GM13976 (cell line): ENCODE data around the gene PLXNA2.

Experiments used
- DNase-seq: peaks from one replicate; pipeline ENCODE4 v3.0.0; 2012; ENCODE audit warnings: low spot score
- in situ Hi-C: fragments of 300-500 bp; cut with MboI; formaldehyde crosslinking; loops from one replicate; pipeline ENCODE4 v1.12.0; 2022; ENCODE audit warnings: low sequenced_read_pairs, mixed read lengths, inconsistent platforms; ENCODE audit not compliant: unreplicated experiment
- TF ChIP-seq, protein P1 (sequence below): IDR thresholded peaks from 2 replicates; pipeline ENCODE4 v1.5.1; 2012; ENCODE audit warnings: borderline replicate concordance, mild to moderate bottlenecking; ENCODE audit not compliant: insufficient read depth; ENCODE audit errors: extremely low read depth, missing control alignments, control extremely low read depth

Gene PLXNA2

DNA sequence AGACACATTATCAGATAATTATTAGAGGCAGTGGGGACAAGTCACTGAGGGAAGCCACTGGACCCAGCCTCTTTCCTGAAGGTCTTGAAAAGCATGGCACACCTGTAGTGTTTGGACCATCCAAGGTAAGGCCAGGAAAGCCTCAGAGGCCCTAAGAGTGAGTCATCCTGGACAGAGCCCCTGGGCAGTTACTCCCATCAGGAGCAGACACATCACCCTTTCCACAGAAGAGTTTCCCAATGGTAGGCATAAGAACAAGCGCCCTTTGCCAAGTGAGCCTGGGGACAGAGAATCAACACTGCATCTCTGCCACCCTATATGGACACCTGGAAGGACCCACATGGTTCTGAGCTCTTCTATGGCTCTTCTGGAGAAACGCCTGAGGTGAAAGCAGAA, 136.0 kb downstream of the PLXNA2 start:
- DNase-seq: no peak
- in situ Hi-C loops: no loop called here

DNA sequence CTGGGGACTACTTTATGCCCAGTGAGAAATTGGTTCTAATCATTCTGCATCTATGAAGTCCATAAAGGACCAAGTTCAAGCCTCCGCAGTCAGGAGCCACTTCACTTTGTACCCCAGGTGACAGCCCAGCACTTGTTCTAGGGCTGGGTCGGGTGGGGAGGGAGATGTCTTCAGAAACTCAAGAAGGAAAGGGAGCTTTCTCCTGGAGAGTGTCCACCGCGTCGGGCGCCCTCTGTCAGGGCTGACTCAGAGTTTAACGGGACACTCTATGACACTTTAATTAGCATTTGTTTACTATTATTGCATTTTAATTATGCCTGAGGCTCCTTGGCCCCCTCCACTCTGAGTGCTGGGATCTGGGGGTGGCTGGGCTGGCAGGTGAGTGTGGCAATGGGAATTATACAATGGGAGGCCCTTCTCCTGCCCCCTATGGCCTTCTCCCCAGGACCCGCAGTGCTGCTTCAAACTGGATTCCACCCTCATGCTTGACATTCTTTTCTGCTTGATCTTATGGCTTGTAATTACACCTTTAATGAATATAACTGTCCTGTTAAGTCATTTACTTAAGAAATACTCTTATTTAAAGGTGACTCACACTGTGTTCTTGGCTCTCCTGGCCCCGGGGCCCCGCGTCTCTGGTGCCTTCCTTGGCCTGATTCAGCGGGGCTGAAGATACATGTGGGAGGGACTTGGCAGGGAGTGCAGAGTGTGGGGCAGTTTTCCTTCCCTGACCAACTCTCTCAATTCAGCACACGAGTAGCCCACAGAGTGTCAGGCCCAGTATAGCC, 136.6 kb downstream of the PLXNA2 start:
- in situ Hi-C loops: no loop called here
- TF ChIP-seq, protein P1, sequence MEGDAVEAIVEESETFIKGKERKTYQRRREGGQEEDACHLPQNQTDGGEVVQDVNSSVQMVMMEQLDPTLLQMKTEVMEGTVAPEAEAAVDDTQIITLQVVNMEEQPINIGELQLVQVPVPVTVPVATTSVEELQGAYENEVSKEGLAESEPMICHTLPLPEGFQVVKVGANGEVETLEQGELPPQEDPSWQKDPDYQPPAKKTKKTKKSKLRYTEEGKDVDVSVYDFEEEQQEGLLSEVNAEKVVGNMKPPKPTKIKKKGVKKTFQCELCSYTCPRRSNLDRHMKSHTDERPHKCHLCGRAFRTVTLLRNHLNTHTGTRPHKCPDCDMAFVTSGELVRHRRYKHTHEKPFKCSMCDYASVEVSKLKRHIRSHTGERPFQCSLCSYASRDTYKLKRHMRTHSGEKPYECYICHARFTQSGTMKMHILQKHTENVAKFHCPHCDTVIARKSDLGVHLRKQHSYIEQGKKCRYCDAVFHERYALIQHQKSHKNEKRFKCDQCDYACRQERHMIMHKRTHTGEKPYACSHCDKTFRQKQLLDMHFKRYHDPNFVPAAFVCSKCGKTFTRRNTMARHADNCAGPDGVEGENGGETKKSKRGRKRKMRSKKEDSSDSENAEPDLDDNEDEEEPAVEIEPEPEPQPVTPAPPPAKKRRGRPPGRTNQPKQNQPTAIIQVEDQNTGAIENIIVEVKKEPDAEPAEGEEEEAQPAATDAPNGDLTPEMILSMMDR: no peak
- no peak for DNase-seq

More for the DNA sequence above, 136.0 kb downstream of the PLXNA2 start:
- TF ChIP-seq, protein P1: no peak

DNA sequence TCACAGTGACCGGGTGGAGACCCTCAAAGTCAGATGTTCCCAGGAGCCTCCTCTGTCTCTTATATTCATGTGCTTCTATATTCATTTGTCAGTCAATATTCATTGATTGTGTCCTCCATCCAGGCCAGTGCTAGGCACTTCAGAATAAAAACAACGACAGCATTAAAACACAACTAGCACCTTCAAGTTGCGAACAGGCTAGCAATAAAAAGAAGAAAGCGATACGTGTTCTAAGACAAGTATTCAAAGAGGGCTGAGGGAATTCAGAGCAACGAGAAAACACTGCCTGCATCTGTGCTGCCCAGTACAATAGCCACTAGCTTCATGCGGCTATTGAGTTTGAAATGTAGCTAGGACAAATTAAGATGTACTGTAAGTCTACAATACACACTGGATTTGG, 138.0 kb downstream of the PLXNA2 start:
- TF ChIP-seq, protein P1: no peak
- no peak for DNase-seq
- in situ Hi-C loops: no loop called here

DNA sequence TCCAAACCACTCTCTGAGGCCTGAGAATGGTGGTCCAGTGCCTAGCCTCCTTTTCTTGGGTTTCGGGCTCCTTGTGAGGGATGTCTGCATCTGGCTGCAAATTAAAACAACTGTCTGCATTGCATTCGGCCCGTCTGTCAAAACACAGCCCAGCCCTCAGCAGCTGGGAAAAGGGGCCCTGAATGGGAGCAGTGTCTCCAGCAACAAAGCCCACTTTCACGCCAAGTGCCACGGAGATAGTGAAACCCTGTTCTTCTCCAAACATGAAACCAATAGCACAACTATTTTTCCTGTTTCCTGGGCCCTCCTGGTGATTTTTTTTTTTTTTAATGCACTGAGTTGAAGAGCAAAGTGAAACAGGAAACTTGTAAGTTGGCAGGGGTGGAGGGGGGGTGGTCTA, 138.4 kb downstream of the PLXNA2 start:
- TF ChIP-seq, protein P1: no peak
- in situ Hi-C loops: no loop called here

GRCh38 chr1:208103597-208104513, 140.3 kb downstream of the PLXNA2 start:
- in situ Hi-C loops: no loop called here
- no peak for DNase-seq
- TF ChIP-seq, protein P1: no peak

More for the DNA sequence above, 138.4 kb downstream of the PLXNA2 start:
- no peak for DNase-seq

GRCh38 chr1:208101661-208102431, 142.3 kb downstream of the PLXNA2 start:
- in situ Hi-C loops: no loop called here
- no peak for DNase-seq
- TF ChIP-seq, protein P1: no peak
